Large intestine (tissue), 3 donors: Measurements from ENCODE around the gene POLR2C. TPM values are rescaled to one million over a fixed set of nuclear protein-coding genes. Genes with fewer than 3 reads are reported as not detected.
"Not testable (repeated sequence)": the region's sequence is repeated elsewhere in the genome, so short reads cannot be mapped to it uniquely, and the experiment has no call there.

ENCODE experiments used
- DNase-seq, 2 donors: peaks; one replicate each; pipeline versions ENCODE4 v3.0.0 to v3.0.0-alpha.2; 2013
- H3K27ac ChIP-seq: one replicate; pipeline ENCODE4 v1.5.1; 2013; ENCODE audit warnings: low read length
- H3K27me3 ChIP-seq: 2 replicates; pipeline ENCODE4 v1.6.1; 2013; ENCODE audit warnings: low read length; ENCODE audit not compliant: control insufficient read depth, insufficient read depth
- H3K36me3 ChIP-seq: 2 replicates; pipeline ENCODE4 v1.6.1; 2013; ENCODE audit warnings: low read length; ENCODE audit not compliant: control insufficient read depth, insufficient read depth
- H3K4me1 ChIP-seq: one replicate; pipeline ENCODE4 v1.6.1; 2013; ENCODE audit warnings: low read length; ENCODE audit not compliant: control insufficient read depth, insufficient read depth
- H3K4me3 ChIP-seq: one replicate; pipeline ENCODE4 v1.5.1; 2013; ENCODE audit warnings: low read length
- H3K9me3 ChIP-seq: one replicate; pipeline ENCODE4 v1.6.1; 2013; ENCODE audit warnings: mild to moderate bottlenecking, low read depth, low read length, moderate library complexity; ENCODE audit not compliant: control insufficient read depth
- WGBS: methylation state at CpG from one replicate; pipeline ENCODE4 v1.1.5; 2013; ENCODE audit warnings: low lambda C conversion rate; ENCODE audit not compliant: insufficient coverage; 5-methylcytosine and 5-hydroxymethylcytosine counted together
- polyA plus RNA-seq: library from polyadenylated mRNA; unstranded; fragments of 120-200 nt; gene quantifications from one replicate; pipeline ENCODE4 v1.2.1, GENCODE V29; 2013

Gene POLR2C
- polyA plus RNA-seq, 1 donor = 76.6 TPM

DNA sequence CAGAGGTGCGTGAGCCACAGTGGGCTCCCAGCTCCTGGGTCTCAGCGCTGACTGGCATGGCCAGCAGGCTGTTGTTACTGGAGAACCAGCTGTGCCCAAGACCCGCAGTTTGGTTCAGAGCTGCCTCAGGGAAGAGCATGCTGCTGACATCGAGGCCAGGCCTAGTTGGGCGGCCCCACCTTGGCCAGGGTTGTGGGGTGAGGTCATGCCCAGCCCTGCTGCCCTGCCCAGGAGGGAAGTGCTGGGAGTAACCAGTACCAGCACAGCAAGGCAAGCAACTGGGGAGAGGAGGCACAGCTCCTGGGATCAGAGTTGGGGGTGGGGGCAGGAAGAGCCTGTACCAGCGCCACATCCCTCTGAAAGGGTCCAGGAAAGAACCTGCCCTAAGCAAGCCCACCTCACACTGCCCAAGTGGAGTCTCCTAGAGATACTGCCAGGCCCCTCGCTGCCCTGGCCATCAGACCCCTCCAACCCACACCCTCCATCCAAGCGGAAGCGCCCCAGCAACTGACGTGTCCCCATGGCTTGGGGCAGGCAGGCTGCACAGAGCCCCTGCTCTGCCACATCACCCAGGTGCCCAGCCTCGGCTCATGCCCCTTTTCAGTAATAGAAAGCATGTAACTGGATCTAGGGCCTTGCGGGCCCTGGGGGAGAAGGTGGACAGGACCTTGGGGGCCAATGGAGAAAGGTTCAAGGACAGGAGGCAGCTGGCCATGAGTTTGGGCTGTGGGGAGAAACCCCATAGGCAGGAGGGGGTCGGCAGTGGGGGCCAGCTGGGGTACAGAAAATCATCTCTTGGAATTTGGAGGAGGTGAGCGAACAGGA, 22.8 kb downstream of the POLR2C start:
- Histone ChIP-seq H3K27ac (peak overlapping the region; percentile 79), H3K9me3 (no peaks in the 10 kb centered on the region), H3K4me3 (peak overlapping the region; percentile 96), H3K4me1 (peaks cover 52% of the 10 kb centered on the region), H3K27me3 (no peaks in the 10 kb centered on the region), H3K36me3 (peaks cover 2% of the 10 kb centered on the region)
- no CpG with 5 or more reads among the region's 14 CpGs for WGBS
- DNase-seq = no peak

DNA sequence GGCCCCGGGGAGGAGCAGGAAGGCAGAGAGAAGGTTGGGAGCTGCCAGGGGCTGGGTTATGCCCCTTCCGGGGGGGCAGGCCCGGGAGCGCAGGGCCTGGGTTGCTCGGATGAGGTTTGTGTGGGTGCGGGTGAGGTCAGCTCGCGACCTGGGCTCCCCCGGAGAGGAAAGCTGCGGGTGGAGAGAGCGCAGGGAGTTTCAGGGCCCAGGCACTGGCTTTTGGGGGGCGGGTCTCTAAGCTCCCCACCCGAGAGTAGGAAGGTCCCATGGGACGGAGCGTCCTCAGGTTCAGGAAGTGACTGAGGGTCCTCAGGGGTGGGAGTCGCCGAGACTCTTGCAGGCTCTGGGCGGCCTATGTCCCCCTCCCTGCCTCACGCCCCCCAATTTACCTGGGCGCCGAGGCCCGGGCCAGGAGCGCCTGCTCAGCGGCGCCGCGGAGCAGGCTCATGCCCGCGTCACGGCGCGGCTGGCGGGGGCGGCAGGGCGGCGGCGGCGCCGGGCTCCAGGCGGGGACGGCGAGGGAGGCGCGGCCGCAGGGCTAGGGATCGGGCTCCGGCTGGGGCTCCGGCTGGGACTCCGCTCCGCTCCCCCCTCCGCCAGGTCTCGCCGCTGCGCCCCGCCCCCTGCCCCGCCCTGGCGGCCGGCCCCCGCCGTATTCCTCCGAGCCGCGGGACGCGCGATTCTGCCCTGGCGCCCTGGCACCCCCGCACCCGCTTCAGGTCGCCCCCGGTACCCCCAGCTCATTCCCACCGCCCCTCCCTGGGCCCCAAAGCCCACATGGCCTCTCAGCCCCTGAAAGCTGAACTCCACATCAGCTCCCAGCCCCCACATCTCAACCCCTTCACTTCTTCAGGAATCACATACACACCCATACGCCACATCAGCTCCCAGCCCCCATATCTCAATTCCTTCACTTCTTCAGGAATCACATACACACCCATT, 23.7 kb downstream of the POLR2C start, which contains the start of gene DOK4:
TSS of gene DOK4 (minus strand) at position 578 of the 942 bp plus-strand sequence. CDS start 6,986 bp downstream, outside the sequence.
- Histone ChIP-seq H3K9me3 (no peaks in the 10 kb centered on the region), H3K27me3 (no peaks in the 10 kb centered on the region), H3K36me3 (no peaks in the 10 kb centered on the region), H3K4me3 (peak within 1 kb of the TSS; percentile 96), H3K27ac (peak within 1 kb of the TSS; percentile 79), H3K4me1 (peaks cover 43% of the 10 kb centered on the region)
- DNase-seq = peak; percentile 62 to 83
- WGBS = 60% methylated on average over 1 of the region's 73 CpGs

DNA sequence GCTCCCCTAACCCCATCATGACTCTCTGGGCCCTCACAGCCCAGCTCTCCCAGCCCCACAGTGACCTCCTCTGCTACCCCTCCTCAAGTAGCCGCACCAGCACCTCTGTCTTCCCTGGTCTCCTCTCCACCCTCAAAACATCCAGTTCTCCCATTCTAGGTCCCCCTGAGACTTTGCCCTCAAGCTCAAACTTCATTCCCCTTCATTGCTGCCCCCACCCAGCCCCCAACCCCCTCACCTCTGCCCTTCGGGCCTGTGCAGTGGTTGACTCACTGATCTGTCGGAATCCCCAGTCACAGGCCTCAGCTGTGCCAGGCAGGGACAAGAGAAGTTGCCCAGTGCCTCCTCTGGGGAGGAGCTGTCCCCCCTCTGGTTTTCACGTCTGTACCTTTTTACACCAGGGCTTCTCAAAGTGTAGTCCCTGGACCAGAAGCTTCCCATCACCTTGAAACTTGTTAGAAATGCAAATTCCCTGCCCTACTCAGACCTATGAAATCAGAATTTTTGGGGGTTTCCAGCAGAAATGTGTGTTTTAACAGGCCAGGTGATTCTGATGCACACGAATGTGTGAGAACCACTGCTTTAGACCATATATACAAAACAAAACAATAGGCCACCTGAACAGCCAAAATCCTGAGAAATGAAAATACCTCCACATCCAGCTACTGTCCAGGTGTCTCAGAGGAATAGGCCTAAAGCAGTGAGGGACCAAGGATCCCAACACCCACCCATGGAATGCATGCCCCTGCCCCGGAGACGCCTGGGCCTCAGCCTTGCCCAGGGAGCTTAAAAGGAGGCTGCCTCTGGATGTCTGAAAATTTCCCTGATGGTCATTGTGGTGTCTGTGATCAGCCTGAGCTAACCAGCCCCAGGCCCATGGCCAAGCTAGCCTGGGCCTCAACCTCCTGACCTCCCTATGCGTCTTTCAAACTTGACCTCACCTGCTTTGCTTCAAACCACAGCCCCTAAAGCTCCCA, 24.7 kb downstream of the POLR2C start:
- H3K36me3 ChIP-seq = no peaks in the 10 kb centered on the region
- H3K27ac ChIP-seq = peak overlapping the region; percentile 24
- DNase-seq = no peak
- no peaks in the 10 kb centered on the region for H3K9me3 ChIP-seq
- H3K27me3 ChIP-seq = no peaks in the 10 kb centered on the region
- H3K4me1 ChIP-seq = peaks cover 42% of the 10 kb centered on the region
- peak overlapping the region; percentile 33 for H3K4me3 ChIP-seq
- WGBS = no CpG with 5 or more reads among the region's 8 CpGs

DNA sequence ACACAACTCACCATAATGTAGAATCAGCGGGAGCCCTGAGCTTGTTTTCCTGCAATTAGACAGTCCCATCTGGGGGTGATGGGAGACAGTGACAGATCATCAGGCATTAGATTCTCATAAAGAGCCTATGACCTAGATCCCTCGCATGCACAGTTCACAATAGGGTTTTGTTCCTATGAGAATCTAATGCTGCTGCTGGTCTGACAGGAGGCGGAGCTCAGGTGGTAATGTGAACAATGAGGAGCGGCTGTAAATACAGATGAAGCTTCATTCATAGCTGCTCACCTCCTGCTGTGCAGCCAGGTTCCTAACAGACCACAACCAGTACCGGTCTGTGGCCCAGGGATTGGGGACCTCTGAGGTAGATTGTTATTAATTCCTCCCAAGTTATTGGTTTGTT, 26.8 kb downstream of the POLR2C start:
- no CpG with 5 or more reads among the region's 5 CpGs for WGBS
- DNase-seq = no peak

DNA sequence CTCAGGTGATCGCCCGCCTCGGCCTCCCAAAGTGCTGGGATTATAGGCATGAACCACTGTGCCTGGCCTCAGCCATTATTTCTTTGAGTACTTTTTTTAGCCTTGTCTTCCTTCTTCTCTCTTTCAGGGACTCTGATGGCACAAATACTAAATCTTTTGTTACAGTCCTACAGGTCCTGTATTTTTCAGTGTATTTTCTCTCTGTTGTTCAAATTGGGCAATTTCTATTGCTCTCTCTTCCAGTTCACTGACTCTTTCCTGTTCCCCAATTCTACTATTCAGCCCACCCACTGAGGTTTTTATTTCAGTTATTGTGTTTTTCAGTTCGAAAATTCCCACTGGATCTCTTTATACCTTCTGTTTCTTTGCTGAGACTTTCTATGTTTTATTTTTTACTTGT, 31.3 kb downstream of the POLR2C start:
- Histone ChIP-seq H3K27ac (no peak overlapping the region), H3K9me3 (no peaks in the 10 kb centered on the region), H3K27me3 (no peaks in the 10 kb centered on the region), H3K4me3 (no peak overlapping the region), H3K4me1 (no peaks in the 10 kb centered on the region), H3K36me3 (no peaks in the 10 kb centered on the region)
- no peak for DNase-seq
- WGBS = 75% methylated on average over 1 of the region's 4 CpGs

More for the DNA sequence above, 26.8 kb downstream of the POLR2C start:
- no peak overlapping the region for H3K4me3 ChIP-seq
- no peak overlapping the region for H3K27ac ChIP-seq
- no peaks in the 10 kb centered on the region for H3K27me3 ChIP-seq
- H3K36me3 ChIP-seq = no peaks in the 10 kb centered on the region
- H3K9me3 ChIP-seq = no peaks in the 10 kb centered on the region
- peaks cover 24% of the 10 kb centered on the region for H3K4me1 ChIP-seq

DNA sequence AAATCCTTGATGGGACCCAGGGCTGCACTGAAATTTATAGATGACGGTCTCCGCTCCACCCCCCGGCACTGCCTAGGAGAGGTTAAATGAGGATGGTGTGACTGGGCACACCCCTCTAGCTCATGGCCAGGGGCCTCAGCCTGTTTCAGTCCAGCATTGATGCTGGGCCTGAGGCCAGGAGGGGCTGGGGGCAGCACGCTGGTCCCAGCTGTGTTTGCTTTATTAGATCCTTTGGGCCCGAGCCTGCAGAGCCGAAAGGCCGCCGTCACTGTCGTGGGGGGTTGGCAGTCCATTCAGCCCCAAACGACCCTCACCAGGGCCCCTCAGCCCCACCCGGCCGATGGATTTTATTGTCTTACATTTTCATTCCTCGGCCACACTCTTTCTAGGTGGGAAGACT, 34.6 kb downstream of the POLR2C start:
- Histone ChIP-seq H3K27me3 (no peaks in the 10 kb centered on the region), H3K4me3 (no peak overlapping the region), H3K4me1 (peaks cover 4% of the 10 kb centered on the region), H3K9me3 (no peaks in the 10 kb centered on the region), H3K27ac (no peak overlapping the region), H3K36me3 (no peaks in the 10 kb centered on the region)
- DNase-seq = no peak
- WGBS = no CpG with 5 or more reads among the region's 13 CpGs

DNA sequence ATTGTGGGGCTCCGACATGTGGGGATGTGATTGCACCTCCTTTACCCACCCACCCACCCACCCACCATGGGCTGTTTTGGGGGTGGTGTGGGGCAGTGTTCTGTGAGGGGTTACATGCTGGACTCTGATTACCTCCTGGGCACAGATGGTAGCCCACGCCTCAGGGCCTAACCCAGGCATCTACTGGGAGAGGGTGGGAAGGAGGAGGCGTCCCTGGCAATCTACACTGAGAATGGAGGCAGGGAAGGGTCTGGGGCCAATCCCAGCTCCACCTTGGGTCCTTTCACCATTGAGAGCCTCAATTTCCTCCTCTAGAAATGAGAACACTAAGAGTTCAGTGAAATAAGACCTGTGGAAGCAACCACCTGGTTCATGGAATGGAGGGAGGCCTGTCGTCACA, 35.6 kb downstream of the POLR2C start:
- Histone ChIP-seq H3K9me3 (no peaks in the 10 kb centered on the region), H3K27ac (no peak overlapping the region), H3K36me3 (no peaks in the 10 kb centered on the region), H3K27me3 (no peaks in the 10 kb centered on the region), H3K4me1 (peaks cover 4% of the 10 kb centered on the region), H3K4me3 (no peak overlapping the region)
- 100% methylated on average over 1 of the region's 4 CpGs for WGBS
- no peak for DNase-seq

DNA sequence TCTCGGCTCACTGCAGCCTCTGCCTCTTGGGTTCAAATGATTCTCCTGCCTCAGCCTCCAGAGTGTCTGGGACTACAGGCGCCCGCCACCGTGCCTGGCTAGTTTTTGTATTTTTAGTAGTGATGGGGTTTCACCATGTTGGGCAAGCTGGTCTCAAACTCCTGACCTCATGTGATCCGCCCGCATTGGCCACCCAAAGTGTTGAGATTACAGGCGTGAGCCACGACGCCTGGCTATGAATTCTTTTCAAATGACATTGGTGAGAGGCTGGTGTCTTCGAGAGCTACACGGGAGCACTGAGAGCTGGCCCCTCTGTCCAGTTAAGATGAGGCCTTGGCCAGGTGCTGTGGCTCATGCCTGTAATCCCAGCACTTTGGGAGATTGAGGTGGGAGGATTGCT, 37.5 kb downstream of the POLR2C start:
- WGBS = no CpG with 5 or more reads among the region's 11 CpGs
- not testable (repeated sequence) for H3K27ac ChIP-seq, H3K9me3 ChIP-seq, DNase-seq, H3K4me1 ChIP-seq, H3K4me3 ChIP-seq, H3K36me3 ChIP-seq, H3K27me3 ChIP-seq

DNA sequence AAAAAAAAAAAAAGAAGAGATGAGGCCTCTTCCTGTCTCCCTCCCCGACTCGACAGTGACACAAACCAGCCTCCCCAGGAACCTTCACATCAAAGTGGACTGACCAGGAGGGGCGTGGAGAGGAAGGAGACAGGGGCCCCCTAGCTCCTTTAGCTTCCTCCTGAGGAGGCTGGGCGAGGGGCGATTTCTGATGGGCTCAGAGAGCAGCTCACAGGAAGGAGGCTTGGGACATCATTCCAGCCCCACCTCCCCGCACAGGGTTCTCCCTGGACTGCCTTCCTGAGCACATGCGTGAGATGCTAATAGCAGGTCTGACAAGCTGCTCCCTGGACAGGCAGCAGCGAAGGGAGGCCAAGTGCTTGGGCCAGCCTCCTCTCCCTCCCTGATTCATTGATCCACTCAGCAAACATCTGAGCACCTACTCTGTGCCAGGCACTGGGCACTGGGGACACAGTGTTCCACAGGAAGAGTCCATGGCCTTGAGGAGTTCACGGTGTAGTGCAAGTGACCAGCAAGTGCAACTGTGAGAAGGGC, 38.2 kb downstream of the POLR2C start:
- peak in 1 of 2 donors; percentile 63 for DNase-seq
- no peaks in the 10 kb centered on the region for H3K27me3 ChIP-seq
- WGBS = no CpG with 5 or more reads among the region's 9 CpGs

More for the DNA sequence above, 38.2 kb downstream of the POLR2C start:
- Histone ChIP-seq H3K4me1 (peaks cover 4% of the 10 kb centered on the region), H3K9me3 (no peaks in the 10 kb centered on the region), H3K4me3 (no peak overlapping the region), H3K27ac (no peak overlapping the region), H3K36me3 (no peaks in the 10 kb centered on the region)
